DMS 273 treated with DMSO at 0.1 percent for 48 hours (cell line): Measurements from ENCODE around the gene HNRNPM.

Experiments
- DNase-seq: peaks from one replicate; lab custom pipeline; 2025; lab: John Stamatoyannopoulos, UW

HNRNPM gene

DNA sequence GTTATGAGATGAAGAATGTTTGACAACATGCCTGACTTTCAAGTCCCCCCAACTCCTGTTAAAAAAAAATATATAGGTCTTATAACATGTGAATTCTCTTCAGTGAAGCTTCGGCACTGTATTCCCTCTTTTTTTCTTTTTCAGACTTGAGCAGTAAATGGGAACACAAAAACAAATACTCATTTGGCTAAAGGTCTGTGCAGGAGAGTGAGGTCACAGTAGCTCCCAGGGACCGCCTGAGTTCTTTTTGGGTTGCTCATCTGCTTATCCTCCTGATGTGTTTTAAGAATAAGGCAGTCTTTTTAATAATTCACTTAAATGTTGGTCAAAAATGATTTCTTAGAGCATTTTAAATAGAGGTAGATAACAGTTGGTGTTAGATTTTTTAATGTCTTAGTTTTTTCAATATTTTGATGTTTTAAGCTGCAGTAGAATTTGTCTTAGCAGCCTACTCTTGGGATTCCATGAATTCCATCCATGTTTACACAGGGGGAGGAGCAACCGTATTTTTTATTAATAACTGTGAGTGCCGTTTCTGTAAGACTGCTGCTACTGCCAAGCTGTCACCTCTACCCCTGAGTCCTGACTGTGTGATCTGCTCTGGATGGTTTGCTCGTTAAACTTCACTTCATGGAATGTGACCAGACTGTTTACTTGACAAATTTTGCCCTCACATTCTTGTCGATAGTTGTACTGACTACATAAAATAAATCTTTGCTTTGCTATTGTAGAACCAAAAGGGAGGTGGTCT lies 14.9 kb downstream of the HNRNPM start:
- DNase-seq: no peak

DNA sequence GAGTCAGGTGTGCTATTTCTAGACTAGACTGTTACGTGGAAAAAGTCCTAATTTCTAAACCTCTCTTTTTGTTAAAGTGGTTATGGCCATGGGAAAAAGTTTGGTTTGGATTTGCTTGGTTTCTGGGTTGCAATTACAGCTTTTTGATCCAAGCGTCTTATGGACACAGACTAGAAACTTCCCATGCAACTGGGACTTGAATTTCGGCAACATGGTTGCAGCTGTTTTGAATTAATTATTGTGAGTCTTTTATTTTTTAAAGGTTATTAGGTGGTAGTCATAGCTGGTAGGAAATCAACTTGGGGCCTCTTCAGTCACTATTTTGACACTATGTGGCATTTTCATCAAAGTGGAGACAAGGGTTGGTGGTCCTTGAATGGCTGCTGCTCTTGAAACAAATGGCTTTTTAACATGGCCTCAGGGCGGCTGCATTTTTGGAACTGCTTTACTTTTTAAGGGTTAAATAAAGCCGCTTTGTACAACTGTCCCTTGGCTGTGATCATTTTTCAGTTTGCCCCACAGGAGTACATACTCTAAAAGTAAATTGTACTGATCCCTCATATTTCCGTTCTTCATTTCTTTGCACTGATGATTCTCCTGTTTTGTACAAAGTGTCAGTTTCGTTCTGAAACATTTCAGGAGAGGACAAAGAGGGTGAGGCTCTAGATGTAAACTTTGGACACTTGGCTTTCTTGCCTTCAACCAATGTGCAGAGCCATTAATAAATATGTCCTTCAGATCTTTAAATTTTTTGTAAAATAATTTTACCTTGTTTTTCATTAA lies 15.9 kb downstream of the HNRNPM start:
- no peak for DNase-seq

DNA sequence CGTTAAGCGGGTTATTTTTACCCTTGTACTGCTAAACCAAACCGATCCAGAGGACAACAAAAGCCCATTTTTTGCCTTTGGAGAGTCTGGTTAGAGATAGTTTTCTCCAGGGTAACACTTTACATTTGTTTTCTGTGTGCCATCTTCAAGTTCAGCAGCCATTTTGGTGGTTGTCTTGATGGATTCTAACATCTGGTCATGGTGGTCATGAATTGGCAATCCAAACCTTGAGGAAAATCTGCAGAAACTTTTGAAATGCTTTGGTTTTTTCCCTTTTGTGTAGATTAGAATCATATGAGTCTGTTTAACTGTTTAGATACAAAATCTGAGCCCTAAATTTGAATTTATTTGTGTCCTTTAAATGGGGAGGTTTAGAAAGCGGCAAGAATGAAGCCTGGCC lies 16.6 kb downstream of the HNRNPM start:
- DNase-seq: no peak

DNA sequence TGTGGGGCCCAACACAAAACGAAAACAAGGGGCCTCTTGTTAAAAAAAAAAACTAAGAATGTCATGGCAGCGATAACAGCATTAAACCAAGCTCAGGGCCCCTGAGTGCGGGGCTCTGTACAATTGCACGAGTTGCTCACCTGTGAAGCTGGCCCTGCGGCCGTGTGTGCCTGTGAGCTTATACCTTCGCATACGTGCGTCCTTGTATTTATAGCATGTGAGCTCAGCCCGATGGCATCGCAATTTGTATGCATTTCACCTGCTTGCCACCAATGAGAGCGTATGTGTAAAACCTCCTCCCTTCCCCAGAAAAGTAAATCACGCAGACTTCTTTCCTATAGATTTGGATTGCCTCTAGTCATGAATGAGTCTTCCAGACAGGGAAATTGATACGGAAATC lies 17.1 kb downstream of the HNRNPM start:
- no peak for DNase-seq

DNA sequence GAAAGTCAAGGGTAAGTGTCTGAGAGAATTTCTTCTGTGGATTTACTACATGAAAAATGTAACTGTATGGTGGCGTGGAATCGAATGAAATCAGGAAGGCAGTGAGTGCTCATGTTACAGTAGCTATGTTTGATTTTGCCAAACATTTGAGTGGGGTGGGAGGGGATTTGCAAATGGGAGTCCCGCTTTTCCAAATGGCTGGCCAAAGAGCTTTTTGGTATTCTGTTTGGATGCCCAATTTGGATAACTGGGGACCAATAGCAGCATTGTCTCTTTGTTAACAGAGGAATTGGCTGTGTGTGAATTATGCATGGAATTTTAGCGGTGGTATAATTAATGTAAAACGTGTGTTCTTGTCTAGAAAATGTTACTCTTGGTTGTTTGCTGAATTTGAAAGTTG lies 17.8 kb downstream of the HNRNPM start:
- DNase-seq: no peak

DNA sequence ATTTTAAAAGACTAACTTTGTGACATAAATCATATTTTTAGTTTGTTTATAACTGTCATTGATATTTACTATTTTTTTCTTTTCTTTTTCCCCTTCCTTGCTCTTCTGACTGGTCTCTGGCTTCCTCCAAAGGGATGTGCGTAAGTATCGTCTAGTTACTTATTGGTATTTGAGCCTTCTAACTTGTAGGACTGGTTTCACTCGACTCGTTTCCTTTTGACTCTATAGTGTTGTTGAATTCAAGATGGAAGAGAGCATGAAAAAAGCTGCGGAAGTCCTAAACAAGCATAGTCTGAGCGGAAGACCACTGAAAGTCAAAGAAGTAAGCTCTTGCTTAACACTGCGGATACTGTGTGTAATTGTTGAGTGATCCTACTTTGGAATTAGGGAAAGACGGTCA lies 18.6 kb downstream of the HNRNPM start:
- DNase-seq: no peak

DNA sequence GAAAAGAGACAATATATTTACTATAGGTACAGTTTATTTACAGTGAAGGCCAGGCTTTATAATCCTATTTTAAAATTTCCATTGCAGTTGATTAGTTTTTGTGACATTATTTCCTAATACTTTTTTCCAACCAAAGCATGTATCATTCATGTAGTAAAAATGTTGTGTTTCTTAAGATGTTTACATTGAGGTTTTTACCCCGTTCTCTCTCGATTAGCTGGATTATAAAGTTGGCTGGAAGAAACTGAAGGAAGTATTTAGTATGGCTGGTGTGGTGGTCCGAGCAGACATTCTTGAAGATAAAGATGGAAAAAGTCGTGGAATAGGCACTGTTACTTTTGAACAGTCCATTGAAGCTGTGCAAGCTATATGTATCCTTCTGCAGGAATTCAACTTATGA lies 21.2 kb downstream of the HNRNPM start:
- no peak for DNase-seq

DNA sequence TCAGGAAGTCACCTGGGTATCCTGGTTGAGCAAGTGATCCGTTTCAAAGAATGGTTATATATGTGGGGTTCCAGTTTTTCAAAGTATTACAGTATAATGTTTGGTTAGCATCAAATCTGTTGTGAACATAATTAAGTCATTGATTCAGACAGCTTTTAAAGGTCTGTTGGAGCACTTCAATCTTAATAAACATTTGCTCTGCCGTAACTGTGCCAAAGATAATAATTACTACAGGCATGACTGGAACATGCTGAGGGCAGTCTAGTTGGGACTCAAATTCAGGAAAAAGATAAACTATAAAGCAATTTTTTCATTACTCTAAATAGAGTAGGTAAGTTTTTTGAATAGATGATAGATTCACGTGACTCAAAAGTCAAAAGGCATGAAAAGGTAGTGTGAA lies 23.3 kb downstream of the HNRNPM start:
- no peak for DNase-seq

DNA sequence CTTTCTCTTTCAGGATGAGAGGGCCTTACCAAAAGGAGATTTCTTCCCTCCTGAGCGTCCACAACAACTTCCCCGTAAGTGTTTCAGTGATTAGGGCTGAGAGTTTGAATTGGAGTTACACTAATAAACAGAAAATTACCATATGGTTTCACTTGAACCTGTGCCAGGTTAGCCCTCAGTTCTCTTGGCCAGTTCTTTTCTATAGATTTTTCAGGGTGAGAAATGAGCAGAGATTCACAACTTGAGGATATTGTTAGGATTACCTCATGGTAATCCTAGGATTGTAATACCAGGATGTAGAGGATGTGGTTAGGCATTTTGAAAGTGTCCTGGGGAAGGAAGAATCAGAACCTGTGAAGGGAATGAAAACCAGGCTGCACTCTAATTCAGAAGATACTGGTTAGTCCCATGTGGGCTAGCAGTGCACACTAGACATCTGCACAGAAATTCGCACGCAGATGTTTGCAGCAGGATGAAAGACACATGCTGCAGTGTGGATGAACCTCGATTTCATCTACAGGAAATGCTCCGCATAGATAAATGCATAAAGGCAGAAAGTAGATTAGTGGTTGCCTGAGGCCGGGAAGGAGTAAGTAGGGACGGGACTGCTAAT lies 24.1 kb downstream of the HNRNPM start:
- no peak for DNase-seq

DNA sequence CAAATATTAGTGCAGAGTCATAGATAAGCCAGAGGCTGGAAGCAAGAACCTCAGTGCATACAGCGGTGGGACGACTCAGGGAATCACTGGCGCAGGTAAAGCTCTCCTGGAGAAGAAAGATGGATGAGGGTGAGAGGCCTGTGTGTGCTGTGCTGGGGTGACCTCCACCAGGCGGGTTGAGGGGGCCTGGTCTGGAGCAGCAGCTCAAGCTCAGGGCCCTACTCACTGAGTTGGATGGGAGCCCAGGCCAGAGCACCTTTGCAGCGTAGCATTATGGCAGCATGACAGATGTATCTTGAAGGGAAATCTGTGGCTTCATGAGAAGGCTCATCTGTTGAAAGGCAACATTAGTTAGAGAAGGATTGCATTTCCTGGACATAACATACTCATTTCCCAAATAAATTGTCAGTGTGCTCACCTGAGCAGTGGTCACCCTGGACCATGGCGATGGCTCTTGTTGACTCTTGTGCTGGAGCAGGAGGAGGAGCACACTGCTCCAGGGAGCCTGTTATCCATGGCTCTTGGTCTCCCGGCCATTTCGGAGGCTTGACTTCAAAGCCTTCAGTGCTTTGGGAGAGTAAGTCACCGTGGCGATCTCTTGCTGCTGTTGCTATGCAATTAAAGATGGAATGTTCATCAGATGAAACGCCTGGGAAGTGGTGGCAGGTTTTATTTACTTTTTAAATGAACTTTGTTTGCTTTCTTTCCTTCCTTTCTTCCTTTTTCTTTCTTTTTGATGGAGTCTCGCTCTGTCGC lies 25.0 kb downstream of the HNRNPM start:
- DNase-seq: no peak

DNA sequence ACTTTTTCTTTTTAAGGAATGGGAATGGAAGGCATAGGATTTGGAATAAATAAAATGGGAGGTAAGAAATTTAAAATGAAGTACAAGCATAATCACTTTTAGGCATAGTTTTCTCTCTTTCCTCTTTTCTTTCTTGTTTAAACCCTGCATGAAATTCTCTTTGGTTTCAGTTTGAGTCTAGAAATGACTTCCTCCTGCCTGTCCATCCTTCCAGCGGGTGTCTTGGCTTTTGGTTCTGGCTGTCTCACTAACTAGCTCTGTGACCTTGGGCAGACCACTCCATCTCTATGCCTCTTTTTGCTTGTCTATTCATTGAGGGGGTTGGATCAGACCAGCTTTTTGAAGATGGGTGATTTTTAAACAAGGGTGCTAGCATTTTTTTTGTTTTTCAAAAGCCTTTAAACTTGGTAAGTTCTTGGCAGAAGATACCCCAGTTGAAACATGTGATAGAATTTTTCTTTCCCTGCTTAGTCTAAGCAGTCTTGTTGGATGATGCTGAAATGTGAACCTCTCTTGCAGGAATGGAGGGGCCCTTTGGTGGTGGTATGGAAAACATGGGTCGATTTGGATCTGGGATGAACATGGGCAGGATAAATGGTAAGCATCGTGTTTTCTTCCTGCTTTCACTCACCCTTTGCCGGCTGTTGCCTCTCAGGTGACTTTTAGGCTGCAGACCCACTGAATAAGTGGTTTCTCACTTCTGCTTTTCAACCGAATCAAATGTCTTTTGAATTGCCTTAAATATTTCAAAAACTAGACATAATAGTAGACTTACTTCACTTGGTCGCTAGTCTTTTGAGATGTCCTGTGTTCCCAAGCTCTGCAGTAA lies 29.1 kb downstream of the HNRNPM start:
- DNase-seq: no peak

DNA sequence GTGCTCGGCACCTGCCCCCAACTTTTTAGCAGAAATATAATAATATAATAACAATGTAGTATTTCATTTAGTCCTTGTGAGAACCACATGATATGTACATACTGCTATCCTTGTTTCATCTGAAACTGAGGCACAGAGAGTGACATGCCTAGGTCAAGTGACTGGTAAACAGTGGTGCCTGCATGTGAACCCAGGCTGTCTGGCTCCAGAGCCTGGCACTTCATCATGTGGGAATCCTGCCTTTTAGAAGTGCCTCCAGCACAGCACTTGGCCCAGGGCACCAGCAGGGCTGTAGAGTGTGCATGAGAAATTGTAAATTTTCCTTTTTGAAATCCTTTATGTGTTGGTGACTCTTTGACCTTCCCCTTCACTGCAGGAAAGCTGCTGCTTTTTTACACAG lies 30.2 kb downstream of the HNRNPM start:
- no peak for DNase-seq

DNA sequence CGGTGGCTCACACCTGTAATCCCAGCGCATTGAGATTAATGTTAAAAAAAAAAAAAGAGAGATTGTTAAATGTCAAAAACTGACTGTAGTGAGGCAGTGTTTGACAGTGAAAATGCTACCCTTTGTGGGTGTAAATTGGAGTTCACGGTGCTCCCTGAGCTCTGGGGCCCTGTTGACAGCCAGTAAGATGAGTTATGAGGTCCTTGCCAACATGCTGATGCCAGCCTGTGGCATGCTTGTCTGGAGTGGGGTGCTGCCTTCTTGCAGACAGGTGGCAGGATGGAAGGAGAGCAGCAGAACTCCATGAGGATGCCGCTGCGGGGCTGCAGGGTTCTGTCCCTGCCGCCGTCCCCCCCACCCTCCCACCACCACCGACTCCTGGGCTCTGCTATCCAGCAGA lies 31.7 kb downstream of the HNRNPM start:
- no peak for DNase-seq

DNA sequence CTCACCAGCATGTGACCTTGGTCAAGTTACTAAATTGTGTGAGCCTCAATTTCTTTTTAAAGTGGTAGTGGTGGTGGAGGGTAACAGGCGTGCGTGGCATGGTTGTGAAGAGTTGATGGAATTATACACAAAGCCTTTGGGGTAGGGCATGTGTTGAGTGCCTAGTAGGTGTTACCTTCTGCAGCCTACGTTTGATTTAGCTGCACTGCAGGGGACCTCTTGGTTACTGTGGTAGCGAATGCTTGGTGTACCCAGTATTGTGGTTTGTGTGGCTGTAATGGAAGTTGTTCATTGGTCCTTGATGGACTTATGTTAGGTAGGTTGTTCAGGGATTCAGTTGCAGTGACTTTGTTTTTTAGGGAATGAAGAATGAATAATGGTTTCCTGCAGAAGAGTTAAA lies 33.1 kb downstream of the HNRNPM start:
- DNase-seq: no peak

DNA sequence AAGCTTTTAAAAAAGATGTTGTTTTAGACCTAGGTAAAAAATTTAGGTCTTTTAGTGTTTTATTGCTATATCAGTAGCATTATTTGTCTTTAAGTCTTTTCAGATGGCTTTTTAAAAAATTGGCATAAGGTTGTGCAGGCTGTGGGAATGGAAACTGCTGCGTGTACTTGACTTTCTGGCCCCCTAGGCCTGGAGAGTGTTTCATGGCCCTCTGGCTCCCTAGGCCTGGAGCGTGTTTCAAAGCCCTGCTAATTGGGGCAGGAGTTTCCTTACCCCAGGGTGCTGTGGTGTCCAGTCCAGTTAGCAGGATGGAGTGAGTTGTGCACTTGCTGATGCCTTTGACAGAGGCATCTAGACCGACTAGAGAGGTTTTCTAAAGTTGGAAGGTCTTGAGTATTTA lies 33.8 kb downstream of the HNRNPM start:
- DNase-seq: no peak

DNA sequence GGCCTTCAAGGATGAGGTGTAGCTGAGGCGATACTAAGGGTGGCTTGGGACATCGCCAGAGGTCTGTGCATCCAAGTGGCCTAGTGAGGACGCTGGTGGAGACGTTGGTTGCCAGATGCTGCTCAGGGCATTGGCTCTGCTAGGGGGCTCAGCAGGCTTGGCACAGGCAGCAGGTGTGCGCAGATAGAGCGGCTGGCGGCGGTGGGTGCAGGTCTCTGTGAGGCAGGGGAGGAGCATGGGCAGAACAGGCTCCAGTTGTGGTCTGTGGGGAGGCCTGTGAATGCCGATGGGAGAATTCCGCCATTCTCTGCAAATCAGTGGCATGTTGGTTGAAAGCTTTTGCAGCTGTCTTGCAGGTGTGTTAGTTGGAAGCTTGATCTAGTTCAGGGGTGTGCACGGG lies 36.4 kb downstream of the HNRNPM start:
- no peak for DNase-seq

DNA sequence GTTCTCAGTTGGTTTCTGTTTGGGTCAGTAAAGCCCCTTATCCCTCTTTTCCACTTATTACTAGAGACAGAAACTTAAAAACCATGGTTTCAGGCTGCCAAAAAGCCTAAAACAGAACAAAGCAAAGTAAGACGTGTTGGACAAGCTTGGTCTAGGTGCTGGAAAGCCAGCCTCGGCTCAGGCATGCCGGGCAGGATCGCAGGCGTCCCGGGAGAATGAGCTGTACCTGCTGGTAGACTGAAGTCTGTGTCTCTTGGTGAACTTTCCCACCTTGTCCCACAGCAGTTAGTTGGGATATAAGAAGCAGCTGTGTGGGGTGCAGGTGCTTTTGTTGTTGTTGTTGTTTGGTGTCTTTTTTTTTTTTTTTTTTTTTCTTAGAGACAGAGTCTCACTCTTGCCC lies 36.8 kb downstream of the HNRNPM start:
- no peak for DNase-seq

DNA sequence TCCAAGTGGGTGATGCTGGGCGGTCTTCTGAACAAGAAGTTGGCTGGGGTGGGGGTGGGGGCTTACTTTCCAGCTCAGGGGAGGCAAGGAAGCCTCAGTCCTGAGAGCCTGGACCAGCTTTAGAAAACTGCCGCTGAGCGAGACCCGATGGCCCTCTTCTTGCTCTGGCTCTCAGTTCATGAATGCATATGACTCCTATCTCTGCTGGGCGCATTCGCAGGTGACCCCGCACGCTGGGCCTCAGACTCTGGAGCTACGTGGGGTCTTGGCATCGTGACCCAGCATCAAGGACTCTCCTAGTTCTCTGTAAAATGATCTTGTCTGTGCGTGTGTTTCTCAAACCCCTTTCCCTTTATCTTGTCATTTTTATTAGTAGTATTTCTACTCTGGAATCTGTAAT lies 37.9 kb downstream of the HNRNPM start:
- no peak for DNase-seq

DNA sequence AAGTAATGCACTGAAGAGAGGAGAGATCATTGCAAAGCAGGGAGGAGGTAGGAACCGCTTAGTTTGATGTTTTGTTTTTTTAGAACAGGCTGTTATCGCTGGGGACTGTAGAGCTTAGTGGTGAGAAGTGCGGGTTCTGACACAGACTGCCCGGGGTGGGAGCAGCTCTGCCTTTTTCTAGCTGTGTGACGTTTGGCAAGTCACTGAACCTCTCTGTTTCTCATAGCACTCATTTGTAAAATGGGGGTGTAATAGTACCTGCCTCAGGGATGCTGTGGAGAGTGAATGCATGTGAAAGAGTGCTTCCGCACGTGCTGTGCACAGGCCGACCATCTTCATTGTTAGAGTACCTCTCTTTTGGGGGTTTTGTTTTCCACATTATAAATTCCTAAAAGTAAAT lies 38.4 kb downstream of the HNRNPM start:
- no peak for DNase-seq

DNA sequence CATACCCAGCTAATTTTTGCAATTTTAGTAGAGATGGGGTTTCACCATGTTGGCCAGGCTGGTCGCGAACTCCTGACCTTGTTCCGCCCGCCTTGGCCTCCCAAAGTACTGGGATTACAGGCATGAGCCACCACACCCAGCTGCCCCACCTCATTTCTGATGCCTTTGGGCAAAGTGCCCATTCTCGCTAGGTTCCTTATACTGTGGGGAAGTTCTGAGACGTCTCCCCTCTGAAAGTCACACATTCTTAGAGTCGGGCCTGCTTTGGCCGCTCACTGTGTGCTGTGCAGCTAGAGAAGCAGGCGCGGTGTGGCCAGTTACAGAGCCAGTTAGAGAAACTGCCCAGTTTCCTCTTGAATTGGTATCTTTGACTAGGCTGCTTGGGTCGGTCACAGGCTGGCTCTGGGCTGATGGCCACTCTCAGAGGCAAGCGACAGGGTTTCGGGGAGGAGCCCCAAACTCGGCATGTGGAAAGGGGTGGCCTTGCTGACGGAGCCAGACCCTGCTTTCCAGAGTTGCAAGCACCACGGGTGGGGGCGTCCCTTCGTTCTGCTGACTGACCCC lies 39.6 kb downstream of the HNRNPM start:
- no peak for DNase-seq
